C4-2B (cell line): ENCODE data around the gene TBC1D2.

Experiments used
- CTCF ChIP-seq: fragments of 450-650 bp; conservative IDR thresholded peaks from 2 replicates; pipeline ENCODE4 v1.5.1; 2017; ENCODE audit warnings: mild to moderate bottlenecking
- ZFX ChIP-seq: fragments of 450-650 bp; IDR thresholded peaks from 2 replicates; pipeline ENCODE4 v1.6.1; 2017

DNA sequence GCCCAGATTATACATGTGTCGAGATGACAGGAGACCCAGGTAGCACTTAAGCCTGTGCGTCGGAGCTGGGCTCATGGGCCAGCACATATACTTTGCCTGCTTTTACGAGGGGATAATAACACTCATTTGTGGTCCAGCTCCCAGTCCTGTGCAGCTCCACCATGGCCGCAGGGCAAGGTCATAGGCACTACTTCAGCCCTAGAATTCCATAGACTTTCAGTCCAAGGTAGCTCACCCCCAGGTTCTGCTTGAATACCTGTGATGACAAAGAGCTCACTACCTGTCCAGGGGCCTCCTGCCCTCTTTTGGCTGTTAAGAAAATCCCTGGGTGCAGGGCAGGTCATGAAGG is 64.7 kb downstream of the TBC1D2 start:
- no peak for TF ChIP-seq CTCF
- no peak for TF ChIP-seq ZFX
